Lower leg skin (tissue), 3 donors: Measurements from ENCODE around the gene NETO2.

Experiments
- CTCF ChIP-seq, 3 donors: fragments of 450-650 bp; IDR thresholded peaks; one replicate each; pipeline ENCODE4 v1.5.1; 2016; ENCODE audit warnings: antibody characterized with exemption in 3 of 3, mild to moderate bottlenecking in 3 of 3, moderate library complexity in 2 of 3
- POLR2A ChIP-seq, 2 donors: fragments of 450-650 bp; IDR thresholded peaks; one replicate each; pipeline ENCODE4 v1.6.1; 2016 to 2017; ENCODE audit warnings: antibody characterized with exemption in 2 of 2, mild to moderate bottlenecking in 1 of 2, moderate library complexity in 1 of 2

GRCh38 chr16:47069313-47069712 lies 74.4 kb downstream of the NETO2 start:
- TF ChIP-seq POLR2A (IDR thresholded peaks at IDR 0.05) = no peak
- no peak for TF ChIP-seq CTCF (IDR thresholded peaks at IDR 0.05)
